ENCODE results near the gene FAM177B.
A peak's percentile ranks its signal among the peaks of the same experiment; 100 is the strongest.

FAM177B gene

DNA sequence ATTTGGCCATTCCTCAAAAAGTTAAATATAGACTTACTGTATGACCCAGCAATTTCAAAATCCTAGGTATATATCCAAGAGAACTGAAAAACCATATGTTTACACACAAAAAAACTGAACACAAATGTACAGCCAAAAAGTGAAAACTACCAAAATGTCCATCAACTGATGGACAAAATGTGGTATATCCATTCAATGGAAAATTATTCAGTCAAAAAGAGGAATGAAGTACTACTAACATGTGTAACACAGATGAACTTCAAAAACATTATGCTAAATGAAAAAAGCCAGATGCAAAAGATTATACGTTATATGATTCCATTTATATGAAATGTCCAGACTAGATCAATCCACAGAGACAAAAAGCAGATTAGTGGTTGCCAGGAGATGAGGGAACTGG lies 32.7 kb upstream of the FAM177B start:
- TF ChIP-seq, protein P1, sequence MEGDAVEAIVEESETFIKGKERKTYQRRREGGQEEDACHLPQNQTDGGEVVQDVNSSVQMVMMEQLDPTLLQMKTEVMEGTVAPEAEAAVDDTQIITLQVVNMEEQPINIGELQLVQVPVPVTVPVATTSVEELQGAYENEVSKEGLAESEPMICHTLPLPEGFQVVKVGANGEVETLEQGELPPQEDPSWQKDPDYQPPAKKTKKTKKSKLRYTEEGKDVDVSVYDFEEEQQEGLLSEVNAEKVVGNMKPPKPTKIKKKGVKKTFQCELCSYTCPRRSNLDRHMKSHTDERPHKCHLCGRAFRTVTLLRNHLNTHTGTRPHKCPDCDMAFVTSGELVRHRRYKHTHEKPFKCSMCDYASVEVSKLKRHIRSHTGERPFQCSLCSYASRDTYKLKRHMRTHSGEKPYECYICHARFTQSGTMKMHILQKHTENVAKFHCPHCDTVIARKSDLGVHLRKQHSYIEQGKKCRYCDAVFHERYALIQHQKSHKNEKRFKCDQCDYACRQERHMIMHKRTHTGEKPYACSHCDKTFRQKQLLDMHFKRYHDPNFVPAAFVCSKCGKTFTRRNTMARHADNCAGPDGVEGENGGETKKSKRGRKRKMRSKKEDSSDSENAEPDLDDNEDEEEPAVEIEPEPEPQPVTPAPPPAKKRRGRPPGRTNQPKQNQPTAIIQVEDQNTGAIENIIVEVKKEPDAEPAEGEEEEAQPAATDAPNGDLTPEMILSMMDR (IDR thresholded peaks at IDR 0.05; ENCODE audit: control insufficient read depth, insufficient read depth, low read depth, low read length, missing control alignments): no peak
- no peak for DNase-seq (ENCODE audit: low read depth)
- no peak overlapping the region for H3K4me3 ChIP-seq (ENCODE audit: control insufficient read depth, low read depth, low read length)

- H3K4me3 ChIP-seq (ENCODE audit: control insufficient read depth, low read depth, low read length): no peak overlapping the region
- DNase-seq (ENCODE audit: low read depth): no peak
- TF ChIP-seq, protein P1 (IDR thresholded peaks at IDR 0.05; ENCODE audit: control insufficient read depth, insufficient read depth, low read depth, low read length, missing control alignments): no peak
These were observed 30.2 kb upstream of the FAM177B start for GRCh38 chr1:222706815-222707214.

DNA sequence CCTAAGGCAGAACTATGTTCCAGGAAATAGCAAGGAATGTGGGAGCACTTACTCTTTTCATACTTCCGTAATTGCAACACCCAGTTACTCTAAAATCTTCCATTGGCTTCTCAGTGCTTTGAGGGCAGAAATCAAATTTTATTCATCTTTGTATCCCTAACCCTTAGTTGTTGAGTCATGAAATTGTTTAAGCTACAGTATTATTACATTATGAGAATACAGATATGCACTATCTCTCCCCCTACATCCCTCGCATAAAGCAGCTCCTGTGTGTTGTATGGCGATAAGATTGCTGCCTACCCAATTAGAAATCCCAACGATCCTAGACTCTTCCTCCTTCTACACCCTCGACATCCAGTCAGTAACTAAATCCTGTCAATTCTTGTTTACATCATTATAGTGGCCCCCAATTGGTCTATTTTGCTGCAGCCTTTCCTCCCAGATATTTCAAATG lies 27.3 kb upstream of the FAM177B start:
- H3K4me3 ChIP-seq (ENCODE audit: control insufficient read depth, low read depth, low read length): no peak overlapping the region
- no peak for DNase-seq (ENCODE audit: low read depth)
- TF ChIP-seq, protein P1 (IDR thresholded peaks at IDR 0.05; ENCODE audit: control insufficient read depth, insufficient read depth, low read depth, low read length, missing control alignments): no peak

DNA sequence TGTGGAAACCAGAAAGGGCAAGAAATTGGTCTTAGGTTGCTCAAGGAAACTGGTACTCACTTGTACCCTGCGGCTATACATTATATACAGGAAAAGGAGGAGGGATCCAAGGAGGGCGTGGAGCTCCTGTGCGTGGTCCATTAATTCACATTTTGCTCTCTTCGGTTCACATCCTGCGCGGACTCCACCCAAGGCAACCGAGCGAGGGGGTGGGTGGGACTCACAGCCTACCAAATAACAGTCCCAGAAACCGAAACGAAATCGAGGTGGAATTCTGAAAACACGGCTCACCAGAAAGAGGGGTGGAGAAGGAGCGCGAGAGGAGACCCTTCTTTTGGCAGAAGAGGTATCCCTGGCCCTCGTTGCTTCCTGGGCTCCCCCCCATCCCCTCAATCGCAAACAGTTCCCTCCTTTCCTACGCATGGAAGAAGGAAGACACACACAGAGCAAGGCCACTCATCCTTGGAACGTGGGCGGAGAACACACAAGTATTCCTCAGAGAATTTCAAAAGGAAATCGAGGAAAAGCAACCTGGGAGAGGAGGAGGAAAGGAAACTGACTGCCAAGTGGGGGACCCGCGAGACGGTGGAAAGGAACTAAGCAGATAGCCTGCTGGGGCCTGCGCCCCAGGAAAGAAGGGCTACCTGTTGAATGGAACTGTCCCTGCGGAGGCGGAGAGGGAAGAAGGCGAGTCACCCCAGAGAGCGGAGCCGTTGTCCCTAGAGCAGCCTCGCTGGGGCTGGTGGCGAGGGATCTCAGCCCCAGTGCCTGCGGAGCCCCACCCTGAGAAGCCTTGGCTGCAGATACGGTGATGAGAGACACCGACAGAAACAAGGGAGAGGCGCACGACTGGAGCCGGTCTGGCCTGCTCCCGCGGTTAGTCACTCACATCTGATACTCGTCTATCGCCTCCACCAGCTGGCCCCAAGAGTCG lies 25.4 kb upstream of the FAM177B start:
- H3K4me3 ChIP-seq (ENCODE audit: control insufficient read depth, low read depth, low read length): peak overlapping the region; percentile 88
- TF ChIP-seq, protein P1 (IDR thresholded peaks at IDR 0.05; ENCODE audit: control insufficient read depth, insufficient read depth, low read depth, low read length, missing control alignments): no peak
- DNase-seq (ENCODE audit: low read depth): no peak

- peak within 1 kb of the TSS; percentile 88 for H3K4me3 ChIP-seq (ENCODE audit: control insufficient read depth, low read depth, low read length)
- no peak for DNase-seq (ENCODE audit: low read depth)
- TF ChIP-seq, protein P1 (IDR thresholded peaks at IDR 0.05; ENCODE audit: control insufficient read depth, insufficient read depth, low read depth, low read length, missing control alignments): no peak
These were observed 24.5 kb upstream of the FAM177B start, which contains the start of the genes AIDA and BROX for GRCh38 chr1:222712253-222713090. AIDA (minus strand) TSS chr1:222712491; CDS start chr1:222712317, 174 bp downstream. BROX (plus strand) TSS chr1:222712564; CDS start chr1:222715700, 3,136 bp downstream.
